Activated CD8-positive, alpha-beta T cell treated with anti-CD3 and anti-CD28 coated beads for 36 hours (primary cell): Measurements from ENCODE around the gene PTOV1. TPM values are rescaled to one million over a fixed set of nuclear protein-coding genes. Genes with fewer than 3 reads are reported as not detected.

ENCODE experiments used
- ATAC-seq: fragments of 200-7000 bp; cut with Tn5 transposase; one replicate; pipeline ENCODE4 v1.10.0; 2021; ENCODE audit warnings: mild to moderate bottlenecking, moderate library complexity
- CTCF ChIA-PET: fragments of 350-600 bp; sonication (Branson Sonifier 250); formaldehyde crosslinking; loops from one replicate; lab custom pipeline; 2021; ENCODE audit warnings: antibody characterized with exemption; lab: Charles Lee
- POLR2A ChIA-PET: fragments of 350-600 bp; sonication (Branson Sonifier 250); formaldehyde crosslinking; loops from one replicate; lab custom pipeline; 2021; ENCODE audit warnings: antibody characterized with exemption; lab: Charles Lee
- DNase-seq: peaks from one replicate; pipeline ENCODE4 v3.0.0-alpha.2; 2020
- H3K27ac Mint-ChIP-seq: one replicate; pipeline ENCODE4 v1.8.0; 2021; ENCODE audit warnings: mild to moderate bottlenecking, mixed read lengths
- H3K27me3 Mint-ChIP-seq: one replicate; pipeline ENCODE4 v1.8.0; 2021; ENCODE audit warnings: mixed read lengths
- H3K36me3 Mint-ChIP-seq: one replicate; pipeline ENCODE4 v1.8.0; 2021; ENCODE audit warnings: low read depth, mixed read lengths
- H3K4me1 Mint-ChIP-seq: one replicate; pipeline ENCODE4 v1.8.0; 2021; ENCODE audit warnings: low read depth, mixed read lengths
- H3K4me3 Mint-ChIP-seq: one replicate; pipeline ENCODE4 v1.8.0; 2021; ENCODE audit warnings: mild to moderate bottlenecking, moderate library complexity, mixed read lengths
- H3K9me3 Mint-ChIP-seq: one replicate; pipeline ENCODE4 v1.8.0; 2021; ENCODE audit warnings: mixed read lengths
- CTCF ChIP-seq: fragments of 200-600 bp; IDR thresholded peaks from one replicate; pipeline ENCODE4 v1.8.0; 2022; ENCODE audit warnings: antibody characterized with exemption, mild to moderate bottlenecking
- intact Hi-C: fragments of 100-400 bp; cut with micrococcal nuclease; formaldehyde crosslinking; loops from one replicate; pipeline ENCODE4 v1.10.0; 2022
- total RNA-seq, 2 experiments: library from RNA; stranded (reverse); gene quantifications; one replicate each; pipeline ENCODE4 v1.2.3, GENCODE V29; 2021

The PTOV1 gene
- total RNA-seq, 2 experiments from 2014 or later = 87.4 to 88.5 TPM

- no peak for DNase-seq
- intact Hi-C loops = no loop called here
- no peaks in the 10 kb centered on the region for H3K27me3 Mint-ChIP-seq
- no peak for TF ChIP-seq CTCF
- peaks cover 40% of the 10 kb centered on the region for H3K4me1 Mint-ChIP-seq
- ChIA-PET CTCF (interaction anchor here (1.2 to 1.5 kb wide), 2 partner anchors 19 to 134 kb away, joined by 3 read pairs; no protein-coding TSS in a partner anchor), POLR2A (interaction anchor here (0.8 to 6.5 kb wide), 8 partner anchors 9 to 362 kb away, joined by 3 to 64 read pairs (median 4); partner anchors contain the start of genes AKT1S1, FUZ, PNKP and TBC1D17)
- peak overlapping the region; percentile 97 for H3K27ac Mint-ChIP-seq
- no peak for ATAC-seq
- H3K4me3 Mint-ChIP-seq = peak overlapping the region; percentile 88
- H3K9me3 Mint-ChIP-seq = peaks cover 10% of the 10 kb centered on the region
- peaks cover 10% of the 10 kb centered on the region for H3K36me3 Mint-ChIP-seq
These were observed 805 bp upstream of the PTOV1 start for GRCh38 chr19:49850221-49850486.

GRCh38 chr19:49851456-49852259, 699 bp downstream of the PTOV1 start:
- ATAC-seq (no peak), DNase-seq (peak; percentile 54)
- Mint-ChIP-seq H3K27me3 (no peaks in the 10 kb centered on the region), H3K36me3 (peaks cover 12% of the 10 kb centered on the region), H3K4me1 (peaks cover 42% of the 10 kb centered on the region), H3K27ac (peak overlapping the region; percentile 10), H3K9me3 (peaks cover 10% of the 10 kb centered on the region), H3K4me3 (peak overlapping the region; percentile 70)
- ChIA-PET CTCF (no interaction called here), POLR2A (interaction anchor here (1.2 to 6.5 kb wide), 4 partner anchors 9 to 26 kb away, joined by 6 to 64 read pairs (median 6); partner anchors contain the start of genes AKT1S1, PNKP and TBC1D17)
- no peak for TF ChIP-seq CTCF
- intact Hi-C loops = no loop called here

- peak overlapping the region; percentile 70 for H3K4me3 Mint-ChIP-seq
- POLR2A ChIA-PET = interaction anchor here (1.2 to 6.5 kb wide), 2 partner anchors 8 to 13 kb away, joined by 7 to 64 read pairs; partner anchors contain the start of gene PNKP
- H3K9me3 Mint-ChIP-seq = peaks cover 10% of the 10 kb centered on the region
- no peaks in the 10 kb centered on the region for H3K27me3 Mint-ChIP-seq
- peaks cover 42% of the 10 kb centered on the region for H3K4me1 Mint-ChIP-seq
- DNase-seq (no peak), ATAC-seq (no peak)
- H3K36me3 Mint-ChIP-seq = peaks cover 12% of the 10 kb centered on the region
- H3K27ac Mint-ChIP-seq = no peak overlapping the region
- no peak for TF ChIP-seq CTCF
- CTCF ChIA-PET = no interaction called here
- intact Hi-C loops = no loop called here
These were observed 1.7 kb downstream of the PTOV1 start for GRCh38 chr19:49852631-49853126.

- Mint-ChIP-seq H3K9me3 (peaks cover 9% of the 10 kb centered on the region), H3K36me3 (peaks cover 14% of the 10 kb centered on the region), H3K27ac (peak overlapping the region; percentile 13), H3K27me3 (no peaks in the 10 kb centered on the region), H3K4me3 (no peak overlapping the region), H3K4me1 (peaks cover 32% of the 10 kb centered on the region)
- no peak for DNase-seq
- no peak for ATAC-seq
- ChIA-PET POLR2A (interaction anchor here (1.7 to 6.5 kb wide), 2 partner anchors 11 to 42 kb away, joined by 6 to 64 read pairs; partner anchors contain the start of gene PNKP), CTCF (interaction anchor here (1.0 kb wide), 1 partner anchor 11 kb away, joined by 3 read pairs; no protein-coding TSS in a partner anchor)
- TF ChIP-seq CTCF = no peak
- intact Hi-C loops = no loop called here
These were observed 3.0 kb downstream of the PTOV1 start for GRCh38 chr19:49853852-49854377.
